Measurements from ENCODE around the gene MFSD12.

Gene MFSD12

DNA sequence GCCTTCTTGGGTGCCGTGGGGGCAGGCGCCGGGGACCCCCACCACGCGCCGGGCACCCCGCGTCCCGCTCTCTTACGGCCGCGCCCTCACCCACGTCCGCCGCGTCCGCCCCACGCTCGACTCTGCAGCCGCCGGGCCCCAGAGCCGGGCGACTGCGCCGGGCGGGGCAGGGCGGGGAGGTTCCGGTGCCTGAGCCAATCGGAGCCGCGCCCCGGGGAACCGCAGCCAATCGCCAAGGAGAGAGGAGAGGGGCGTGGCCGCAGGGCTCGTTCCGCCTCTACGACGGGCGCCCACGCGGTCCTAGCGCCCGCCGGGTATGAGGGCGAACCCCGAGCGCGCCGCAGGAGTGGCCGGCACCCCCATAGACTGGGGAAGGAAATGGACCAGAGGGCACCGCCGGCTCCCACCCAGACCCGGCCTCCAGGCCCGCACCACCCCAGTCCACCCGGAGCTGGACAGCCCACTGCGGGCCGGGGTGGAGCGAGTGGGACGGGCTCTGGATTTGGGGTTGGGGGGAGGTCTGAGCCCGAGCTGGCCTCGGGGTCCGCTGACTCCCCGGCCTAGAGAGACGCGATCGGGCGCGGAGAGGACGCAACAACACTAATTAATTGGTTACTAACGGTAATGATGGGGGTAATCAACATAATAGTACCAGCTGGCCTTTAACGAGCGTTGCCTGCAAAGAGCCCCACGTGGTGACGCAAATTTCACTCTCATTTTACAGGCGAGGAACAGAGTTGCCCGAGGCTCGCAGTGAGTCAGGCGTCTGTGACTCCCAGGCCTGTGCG is at the start of gene MFSD12:
MFSD12 (minus strand) TSS at position 126 of the 788 bp plus-strand sequence. CDS start 183 bp downstream, outside the sequence.
- DNase-seq, result peak; percentile 86 to 95 (median 90)

DNA sequence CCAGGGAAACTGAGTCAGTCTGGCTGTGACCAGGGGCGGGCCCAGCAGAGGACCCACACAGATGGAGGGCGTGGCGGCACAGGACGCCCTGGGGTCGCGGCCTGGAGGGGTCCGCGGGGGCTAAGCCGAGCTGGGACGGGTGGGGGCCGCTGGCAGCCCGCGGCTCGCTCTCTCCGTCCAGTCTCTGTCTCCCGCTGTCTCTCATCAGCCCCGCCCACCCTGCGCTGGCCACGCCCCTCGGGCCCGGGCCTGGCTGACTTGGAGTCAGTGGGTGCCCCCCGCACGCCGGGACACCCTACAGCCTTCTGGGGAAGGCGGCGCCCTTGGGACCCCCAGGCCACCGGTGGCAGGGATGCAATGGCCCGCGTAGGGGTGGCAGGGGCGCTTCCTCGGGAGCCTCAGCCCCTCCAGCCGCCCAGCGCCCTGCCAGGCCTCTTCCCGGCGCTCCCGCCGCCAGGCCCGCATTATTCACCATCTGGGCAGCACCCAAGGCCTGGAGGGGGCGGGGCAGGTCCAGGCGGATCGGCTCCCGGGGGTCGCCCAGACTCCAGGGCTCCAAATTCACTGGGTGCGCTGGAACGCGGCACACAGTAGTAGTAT is 49.4 kb upstream of the MFSD12 start, which contains the start of gene TBXA2R:
TBXA2R (minus strand) TSS at position 186 of the 600 bp plus-strand sequence. CDS start 6,241 bp downstream, outside the sequence.
- DNase-seq, result peak in 3 of 4 experiments; percentile 14 to 23 (median 21)

DNA sequence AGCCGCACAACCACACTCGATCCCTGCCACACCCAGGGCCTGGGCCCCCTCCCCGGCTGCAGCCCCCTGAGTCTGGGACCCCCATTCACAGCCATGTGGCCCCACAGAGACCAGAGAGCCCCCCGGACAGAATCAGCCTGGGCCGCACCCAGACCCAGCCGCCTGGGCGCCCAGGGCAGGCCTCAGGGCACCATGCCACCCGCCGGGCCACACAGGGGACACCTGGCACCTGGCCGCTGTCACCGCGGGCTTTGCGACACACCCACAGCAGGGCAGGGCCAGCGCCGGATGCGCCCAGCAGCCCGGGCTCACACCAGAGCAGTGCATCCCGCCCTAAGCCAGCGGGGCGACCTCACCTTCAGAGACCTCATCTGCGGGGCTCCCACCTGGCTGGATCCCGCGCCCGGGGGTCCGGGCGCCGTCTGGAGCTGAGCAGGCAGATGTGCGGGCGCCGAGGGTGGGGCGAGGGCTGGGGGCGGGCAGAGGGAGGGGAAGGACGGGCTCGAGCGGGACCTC is 48.8 kb upstream of the MFSD12 start:
- DNase-seq, result no peak

DNA sequence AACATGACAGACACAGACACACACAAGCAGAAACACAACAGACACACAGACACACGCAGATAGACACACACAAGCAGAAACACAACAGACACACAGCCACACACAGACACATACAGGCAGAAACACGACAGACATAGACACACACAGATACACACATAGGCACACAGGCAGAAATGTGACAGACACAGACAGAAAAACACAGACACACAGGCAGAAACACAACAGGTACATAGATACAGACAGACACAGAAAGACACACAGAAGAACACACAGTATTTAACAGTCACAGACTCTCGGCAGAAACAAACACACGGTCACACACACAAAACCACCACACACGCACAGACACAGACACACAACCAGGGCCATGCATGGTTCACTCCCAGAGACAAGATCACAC is 48.4 kb upstream of the MFSD12 start:
- DNase-seq, result no peak

DNA sequence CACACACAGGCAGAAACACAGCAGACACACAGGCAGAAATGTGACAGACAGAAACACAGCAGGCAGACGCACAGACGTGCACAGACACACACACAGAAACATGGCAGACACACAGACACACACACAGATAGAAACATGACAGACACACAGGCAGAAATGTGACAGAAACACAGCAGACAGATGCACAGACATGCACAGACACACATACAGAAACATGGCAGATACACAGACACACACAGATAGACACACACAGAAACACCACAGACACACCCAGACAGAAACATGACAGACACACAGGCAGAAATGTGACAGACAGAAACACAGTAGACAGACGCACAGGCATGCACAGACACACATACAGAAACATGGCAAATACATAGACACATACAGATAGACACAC is 48.0 kb upstream of the MFSD12 start:
- DNase-seq, result no peak

DNA sequence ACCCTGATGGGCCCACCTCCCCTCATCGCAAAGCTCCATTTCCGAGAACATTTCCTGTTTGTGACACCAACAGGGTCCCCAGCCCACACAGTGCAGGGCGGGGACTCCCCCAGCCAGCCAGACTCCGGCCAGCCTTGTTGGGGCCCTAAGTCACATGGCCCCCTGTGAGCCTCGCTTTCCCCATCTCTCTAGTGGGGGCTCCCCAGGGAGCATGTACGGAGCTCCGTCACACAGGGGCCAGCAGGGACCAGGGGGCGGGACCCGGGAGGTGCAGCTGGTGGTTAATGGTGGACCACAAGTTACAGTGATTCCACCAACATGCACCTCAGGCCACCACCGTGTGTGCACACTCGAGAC is 47.6 kb upstream of the MFSD12 start:
- DNase-seq, result no peak

DNA sequence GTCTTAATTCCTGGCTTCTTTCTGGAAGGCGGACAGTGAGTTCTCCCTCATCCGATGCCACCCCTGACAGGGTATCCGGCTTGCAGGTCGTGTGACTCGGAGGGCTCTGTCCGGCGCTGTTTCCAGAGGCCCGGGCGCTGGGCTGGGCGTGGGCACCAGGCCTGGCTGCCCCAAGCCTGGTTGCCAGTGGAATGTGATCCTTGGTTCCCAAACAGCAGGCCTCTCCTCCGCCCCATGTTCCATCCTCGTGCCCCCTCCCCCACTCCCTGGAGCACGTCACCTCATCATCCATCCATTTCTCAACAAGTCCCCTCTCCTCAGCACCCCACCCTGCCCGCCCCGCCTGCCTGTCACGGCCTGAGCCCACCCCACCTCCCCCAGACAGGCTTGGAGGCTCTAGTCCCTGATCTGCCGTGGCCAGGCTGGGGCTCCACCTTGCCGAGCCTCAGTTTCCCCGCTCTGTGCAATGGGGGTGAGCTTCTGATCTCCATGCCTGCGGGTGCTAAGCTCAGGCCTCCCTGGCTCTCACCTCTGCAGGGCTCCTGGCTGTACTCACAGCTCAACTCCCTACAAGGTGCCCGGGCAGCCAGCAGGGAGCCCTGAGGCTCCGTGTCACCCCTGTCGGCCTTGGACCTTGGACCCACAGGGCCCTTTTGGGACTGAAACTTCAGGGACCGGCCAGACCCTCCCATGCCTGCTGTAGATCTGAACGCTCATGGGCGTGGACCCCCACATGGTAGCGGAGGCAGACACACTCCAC is 47.0 kb upstream of the MFSD12 start:
- no peak for DNase-seq

DNA sequence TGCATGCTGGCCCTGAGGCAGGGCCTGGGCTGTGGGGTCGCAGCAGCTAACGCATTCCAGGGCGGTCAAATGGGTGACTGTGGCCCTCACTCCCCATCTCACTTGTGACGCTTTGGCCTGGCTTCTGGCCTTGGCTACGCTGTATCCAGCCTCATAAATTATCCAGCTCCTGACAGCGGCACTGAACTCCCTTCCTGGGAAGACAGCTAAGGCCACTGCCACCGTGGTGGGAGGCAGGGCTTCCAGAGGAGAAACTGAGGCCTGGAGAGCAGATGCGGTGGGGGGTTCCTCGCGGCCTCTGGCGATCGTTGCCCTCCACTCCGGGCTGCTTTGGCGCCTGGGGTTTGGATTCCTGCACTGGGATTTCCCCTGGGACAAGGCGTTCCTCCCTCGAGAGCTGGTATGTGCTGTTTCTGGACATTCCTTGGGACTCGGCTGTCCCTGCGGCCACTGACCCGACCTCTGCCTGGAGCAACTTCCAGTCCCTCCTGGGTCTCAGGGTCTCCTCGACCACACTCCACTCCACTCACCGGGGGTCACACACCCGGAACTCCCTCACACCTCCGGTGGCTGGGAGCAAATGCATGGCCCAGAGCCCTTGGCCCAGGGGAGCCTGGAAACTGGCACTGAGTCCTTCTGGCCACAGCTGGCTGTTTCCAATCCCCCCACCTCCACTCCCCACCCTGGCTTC is 45.9 kb upstream of the MFSD12 start:
- no peak for DNase-seq

DNA sequence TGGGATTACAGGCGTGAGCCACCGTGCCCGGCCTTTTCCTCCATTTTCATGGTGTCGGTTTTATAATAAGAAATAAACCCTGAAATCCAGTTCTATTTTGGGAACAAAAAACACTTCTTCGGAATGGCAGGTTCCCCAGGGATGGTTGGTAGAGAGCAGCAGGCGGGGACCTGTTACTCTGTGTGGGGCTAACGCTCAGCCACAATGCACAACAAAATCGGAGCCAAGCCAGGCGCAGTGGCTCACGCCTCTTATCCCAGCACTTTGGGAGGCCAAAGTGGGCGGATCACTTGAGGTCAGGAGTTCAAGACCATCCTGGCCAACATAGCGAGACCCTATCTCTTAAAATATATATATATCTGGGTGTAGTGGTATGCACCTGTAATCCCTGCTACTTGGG is 43.6 kb upstream of the MFSD12 start:
- no peak for DNase-seq

DNA sequence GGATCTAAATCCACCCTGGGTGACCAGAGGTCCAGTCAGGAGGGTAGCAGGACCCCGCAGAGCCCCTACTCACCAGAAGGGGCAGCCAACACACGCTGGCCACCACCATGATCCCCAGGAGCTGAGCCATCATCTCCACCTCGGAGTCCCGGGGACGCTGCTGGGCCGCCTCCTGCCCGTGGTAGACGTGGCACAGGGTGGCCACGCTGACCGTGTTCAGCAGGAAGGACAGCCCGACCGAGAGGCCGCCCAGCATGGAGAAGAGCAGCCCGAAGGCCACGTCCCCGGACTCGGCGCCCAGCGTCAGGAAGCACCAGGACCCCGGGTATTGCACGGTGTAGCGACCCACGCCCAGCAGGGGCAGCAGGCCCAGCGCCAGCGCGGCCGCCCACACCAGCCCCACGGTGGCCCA is 42.4 kb upstream of the MFSD12 start:
- no peak for DNase-seq

DNA sequence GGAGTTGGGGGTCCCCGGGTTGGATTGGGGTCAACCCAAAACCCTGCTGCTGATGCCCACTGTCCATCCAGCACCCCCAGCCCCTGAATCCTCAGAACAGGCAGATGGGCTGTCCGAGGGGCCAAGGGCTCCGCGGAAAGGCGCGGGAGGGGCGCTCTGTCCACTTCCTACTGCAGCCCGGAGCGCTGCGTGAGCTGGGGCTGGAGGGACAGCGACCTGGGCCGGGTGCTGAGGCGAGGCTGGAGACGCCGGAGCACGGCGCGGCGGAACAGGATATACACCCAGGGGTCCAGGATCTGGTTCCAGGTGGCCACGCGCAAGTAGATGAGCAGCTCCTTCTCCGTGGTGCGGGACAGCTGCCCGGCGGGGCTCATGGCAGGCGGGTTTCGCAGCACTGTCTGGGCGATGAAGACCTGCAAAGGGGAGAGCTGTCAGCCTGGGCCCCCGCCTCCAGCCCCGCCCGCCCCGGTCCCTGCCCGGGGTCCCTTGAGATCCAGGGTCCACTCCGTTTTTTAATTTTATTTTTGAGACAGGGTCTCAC is 38.2 kb upstream of the MFSD12 start:
- no peak for DNase-seq

DNA sequence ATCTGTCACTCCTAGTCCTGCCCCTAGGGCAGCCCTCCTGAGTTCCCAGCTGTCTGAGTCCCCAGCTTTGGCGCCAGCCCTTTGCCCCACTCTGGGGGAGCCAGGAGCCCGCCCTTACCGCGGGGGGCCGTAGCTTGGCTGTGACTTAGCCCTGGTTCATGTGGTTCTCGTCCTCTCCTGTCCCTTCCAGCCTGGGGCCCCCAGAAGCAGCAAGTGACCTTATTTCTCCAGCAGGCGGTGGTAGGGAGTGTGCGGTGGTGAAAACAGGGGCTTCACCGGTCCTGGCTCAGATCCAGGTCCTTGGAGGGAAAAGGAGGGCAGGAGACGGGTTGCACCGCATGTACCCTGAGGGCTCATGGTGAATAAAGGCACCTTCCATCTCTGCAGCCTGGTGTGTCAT is 35.8 kb upstream of the MFSD12 start:
- DNase-seq, result no peak

DNA sequence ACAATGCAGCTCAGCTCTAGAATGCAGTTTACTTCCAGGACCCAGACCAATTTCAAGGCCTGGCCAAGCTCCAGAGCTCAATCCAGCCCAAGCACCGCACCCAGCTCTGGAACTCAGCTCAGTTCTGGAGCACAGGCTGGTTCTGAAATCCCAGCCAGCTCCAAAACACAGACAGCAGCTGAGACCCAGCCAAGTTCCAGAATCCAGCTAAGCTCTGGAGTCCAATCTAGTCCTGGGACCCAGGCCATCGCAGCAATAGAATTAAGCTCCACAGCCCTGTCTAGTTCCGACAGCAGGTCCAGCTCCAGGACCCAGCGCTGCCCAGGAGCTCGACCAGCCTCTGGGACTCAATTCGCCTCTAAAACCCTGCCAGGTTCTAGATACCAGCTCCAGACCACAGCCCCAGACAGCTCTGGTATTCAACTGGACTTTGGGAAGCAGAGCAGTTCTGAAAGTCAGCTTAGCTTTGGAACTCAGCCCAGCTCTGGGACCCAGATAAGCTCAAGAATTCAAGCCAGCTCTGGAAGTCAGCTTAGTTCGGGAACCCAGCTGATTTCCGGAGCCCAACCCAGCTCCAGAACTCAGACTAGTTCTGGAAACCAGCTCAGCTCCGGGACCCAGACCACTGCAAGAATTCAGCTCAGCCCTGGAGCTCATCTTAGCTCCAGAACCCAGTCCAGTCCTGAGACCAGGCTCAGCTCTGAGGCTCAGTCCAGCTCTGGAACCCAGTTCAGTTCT is 34.7 kb upstream of the MFSD12 start:
- DNase-seq, result no peak

DNA sequence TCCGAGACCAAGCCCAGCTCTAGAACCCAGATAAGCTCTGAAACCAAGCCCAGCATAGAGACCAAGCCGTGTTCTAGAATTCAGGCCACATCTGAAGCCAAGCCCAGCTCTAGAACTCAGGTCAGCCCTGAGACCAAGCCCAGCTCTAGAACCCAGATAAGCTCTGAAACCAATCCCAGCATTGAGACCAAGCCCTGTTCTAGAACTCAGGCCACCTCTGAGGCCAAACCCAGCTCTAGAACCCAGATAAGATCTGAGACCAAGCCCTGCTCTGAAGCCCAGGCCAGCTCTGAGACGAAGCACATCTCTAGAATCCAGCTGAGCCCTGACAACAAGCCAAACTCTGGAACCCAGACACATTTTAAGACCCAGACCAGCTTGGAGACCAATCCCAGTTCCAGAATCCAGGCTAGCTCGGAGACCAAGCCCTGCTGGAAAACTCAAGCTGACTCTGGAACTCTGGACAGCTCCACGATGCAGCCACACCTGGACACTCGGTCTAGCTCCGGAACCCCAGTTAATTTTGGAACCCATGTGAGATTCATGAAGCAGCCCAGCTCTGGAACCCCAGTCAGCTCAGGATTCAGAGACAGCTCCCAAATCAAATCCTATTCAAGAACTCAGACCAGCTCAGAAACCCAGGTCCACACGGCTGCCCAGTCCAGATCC is 33.7 kb upstream of the MFSD12 start:
- no peak for DNase-seq

DNA sequence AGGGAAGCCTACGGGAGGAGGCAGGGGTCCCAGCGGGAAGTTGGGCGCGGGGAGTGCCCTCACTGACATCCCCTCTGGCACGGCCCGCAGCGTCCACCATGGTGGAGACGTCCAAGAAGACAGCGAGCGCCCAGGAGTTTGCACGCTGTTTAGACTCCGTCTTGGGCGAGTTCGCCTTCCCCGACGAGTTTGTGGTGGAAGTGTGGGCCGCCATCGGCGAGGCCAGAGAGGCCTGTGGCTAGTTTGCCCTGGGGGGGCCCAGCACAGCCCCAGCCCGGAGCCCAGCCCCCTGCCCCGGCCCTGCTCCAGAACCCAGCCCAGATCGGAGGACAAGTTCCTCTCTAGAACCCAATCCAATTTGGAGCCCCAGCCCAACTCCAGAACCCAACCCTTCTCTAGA is 32.6 kb upstream of the MFSD12 start:
- DNase-seq, result no peak

DNA sequence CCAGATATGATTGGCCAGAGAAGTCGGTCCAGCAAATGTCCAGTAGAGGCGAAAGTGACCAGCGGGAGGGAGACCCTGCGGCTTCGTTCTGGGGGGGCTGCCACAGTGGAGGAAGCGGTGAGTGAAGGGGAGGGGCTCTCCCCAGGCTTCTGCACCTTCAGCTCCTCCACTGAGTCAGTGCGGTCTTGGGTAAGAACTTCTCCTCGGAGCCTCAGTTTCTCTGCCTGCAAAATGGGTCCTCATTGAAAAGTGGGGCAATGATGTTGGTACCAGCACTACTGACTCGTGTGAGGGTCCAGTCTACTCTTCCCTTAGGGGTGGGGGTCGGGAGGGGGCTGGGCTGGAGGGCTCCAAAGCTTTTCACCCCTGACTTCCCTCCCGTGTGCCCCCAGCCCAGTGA is 32.1 kb upstream of the MFSD12 start:
- no peak for DNase-seq

DNA sequence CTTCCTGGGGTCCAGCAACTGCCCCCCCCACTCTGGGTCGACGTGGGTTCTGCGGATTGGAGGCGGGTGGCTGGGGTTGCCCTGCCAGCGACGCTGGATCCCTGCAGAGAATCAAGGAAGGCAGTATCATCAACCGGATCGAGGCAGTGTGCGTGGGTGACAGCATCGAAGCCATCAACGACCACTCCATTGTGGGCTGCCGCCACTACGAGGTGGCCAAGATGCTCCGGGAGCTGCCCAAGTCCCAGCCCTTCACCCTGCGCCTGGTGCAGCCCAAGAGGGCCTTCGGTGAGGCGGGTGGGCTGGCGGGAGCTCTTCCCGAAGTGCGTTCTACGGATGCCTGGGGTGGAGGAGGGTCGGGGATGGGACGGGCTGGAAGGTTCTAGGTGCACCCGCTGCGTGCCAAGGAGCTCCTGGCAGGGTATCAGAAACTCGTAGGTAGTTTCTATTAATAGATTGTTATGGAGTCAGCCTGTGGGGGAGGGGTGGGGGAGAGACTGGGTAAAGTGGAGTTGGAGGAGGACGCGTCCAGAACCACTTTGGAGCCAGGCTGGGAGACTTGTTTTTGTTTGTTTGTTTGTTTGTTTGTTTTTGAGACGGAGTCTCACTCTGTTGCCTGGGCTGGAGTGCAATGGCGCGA is 29.4 kb upstream of the MFSD12 start:
- no peak for DNase-seq

DNA sequence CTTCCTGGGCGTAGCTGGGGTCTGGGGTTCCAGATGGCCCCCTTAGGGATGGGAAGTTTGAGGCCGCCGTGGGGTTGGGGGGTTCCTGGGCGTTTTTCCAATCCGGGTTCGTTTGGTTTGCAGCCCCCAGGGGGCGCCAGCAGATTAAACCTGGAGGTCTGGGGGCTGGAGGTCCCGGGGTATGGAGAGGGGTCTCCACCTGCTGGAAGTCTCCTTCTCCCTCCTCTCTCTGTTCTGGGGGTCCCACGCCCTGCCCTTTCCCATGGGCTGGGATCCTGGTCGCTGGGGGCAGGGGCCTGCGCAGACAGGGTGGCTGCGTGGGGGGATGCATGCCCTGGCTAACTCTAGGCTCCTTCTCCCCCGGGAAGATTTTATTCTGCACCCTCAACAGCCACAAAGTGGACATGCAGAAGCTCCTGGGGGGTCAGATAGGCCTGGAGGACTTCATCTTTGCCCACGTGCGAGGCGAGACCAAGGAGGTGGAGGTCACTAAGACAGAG is 28.8 kb upstream of the MFSD12 start:
- DNase-seq, result peak in 2 of 4 experiments; percentile 19 to 28

DNA sequence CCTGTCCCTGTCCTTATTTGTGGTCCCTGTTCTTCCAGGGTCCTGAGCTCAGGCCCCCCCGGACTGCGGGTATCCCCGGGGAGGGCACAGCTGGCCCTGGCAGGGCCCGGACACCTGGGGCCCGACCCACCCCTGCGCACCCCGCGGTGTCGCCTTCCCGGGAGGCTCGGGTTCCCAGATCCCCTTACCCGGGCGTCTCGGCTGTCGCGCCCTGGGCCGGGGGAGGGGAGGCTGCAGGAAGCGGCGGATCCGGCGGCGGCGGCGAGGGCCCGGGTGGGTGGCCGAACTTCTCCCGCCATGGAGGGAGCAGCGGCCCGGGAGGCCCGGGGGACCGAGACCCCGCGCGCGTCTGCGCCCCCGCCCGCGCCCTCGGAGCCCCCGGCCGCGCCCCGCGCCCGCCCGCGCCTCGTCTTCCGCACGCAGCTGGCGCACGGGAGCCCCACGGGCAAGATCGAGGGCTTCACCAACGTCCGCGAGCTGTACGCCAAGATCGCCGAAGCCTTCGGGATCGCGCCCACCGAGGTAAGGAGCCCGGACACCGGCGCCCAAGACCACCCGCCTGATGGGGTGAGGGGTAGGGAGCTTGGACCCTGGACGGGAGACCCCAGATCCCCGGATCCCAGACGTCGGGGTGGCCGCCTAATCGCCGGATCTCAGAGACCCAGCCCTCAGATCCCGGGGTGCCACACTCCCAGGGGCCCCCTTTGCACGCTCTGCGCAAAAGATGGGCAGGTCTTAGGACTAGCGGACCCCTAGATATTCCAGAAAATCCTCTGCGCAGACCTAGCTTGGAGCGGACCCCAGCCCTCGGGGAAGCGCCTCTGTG is 28.1 kb upstream of the MFSD12 start, which contains the start of gene GIPC3:
GIPC3 (plus strand) TSS at position 178 of the 826 bp plus-strand sequence; CDS start at position 298, 120 bp downstream.
- no peak for DNase-seq

Data from activated CD4-positive, CD25-positive, alpha-beta regulatory T cell (primary cell).